Measurements from ENCODE around the gene FAR2.
A peak's percentile ranks its signal among the peaks of the same experiment; 100 is the strongest.

FAR2 gene

GRCh38 chr12:29238822-29239291, 89.8 kb downstream of the FAR2 start:
- no peak overlapping the region for H3K9ac ChIP-seq (ENCODE audit: low read length)
- H3K36me3 ChIP-seq (replicated peaks; ENCODE audit: low read depth, low read length): no peaks in the 10 kb centered on the region
- H3K4me2 ChIP-seq (ENCODE audit: low read length): no peak overlapping the region
- no peaks in the 10 kb centered on the region for H3K9me3 ChIP-seq (ENCODE audit: insufficient read depth, low read length)
- no peaks in the 10 kb centered on the region for H4K20me1 ChIP-seq (ENCODE audit: insufficient read depth, low read length)
- TF ChIP-seq CTCF (IDR thresholded peaks at IDR 0.05; ENCODE audit: low read depth, low read length) (no peak), EZH2phosphoT487 (IDR thresholded peaks at IDR 0.05; ENCODE audit: low read depth) (no peak)
- no peaks in the 10 kb centered on the region for H3K79me2 ChIP-seq (ENCODE audit: low read length)
- H2AFZ ChIP-seq (ENCODE audit: low read depth, low read length): no peak overlapping the region
- no peaks in the 10 kb centered on the region for H3K27me3 ChIP-seq (ENCODE audit: low read depth, low read length)
- no peak overlapping the region for H3K4me3 ChIP-seq (ENCODE audit: low read length)
- no peak overlapping the region for H3K27ac ChIP-seq (ENCODE audit: low read length)
- H3K4me1 ChIP-seq (ENCODE audit: low read length): peaks cover 38% of the 10 kb centered on the region

GRCh38 chr12:29239336-29239735, 90.3 kb downstream of the FAR2 start:
- Histone ChIP-seq H3K36me3 (replicated peaks; ENCODE audit: low read depth, low read length) (no peaks in the 10 kb centered on the region), H3K9me3 (ENCODE audit: insufficient read depth, low read length) (no peaks in the 10 kb centered on the region), H3K4me3 (ENCODE audit: low read length) (no peak overlapping the region), H3K9ac (ENCODE audit: low read length) (no peak overlapping the region), H4K20me1 (ENCODE audit: insufficient read depth, low read length) (no peaks in the 10 kb centered on the region), H3K4me2 (ENCODE audit: low read length) (no peak overlapping the region), H3K4me1 (ENCODE audit: low read length) (peaks cover 38% of the 10 kb centered on the region), H3K27me3 (ENCODE audit: low read depth, low read length) (no peaks in the 10 kb centered on the region), H2AFZ (ENCODE audit: low read depth, low read length) (no peak overlapping the region), H3K27ac (ENCODE audit: low read length) (no peak overlapping the region), H3K79me2 (ENCODE audit: low read length) (no peaks in the 10 kb centered on the region)
- TF ChIP-seq CTCF (IDR thresholded peaks at IDR 0.05; ENCODE audit: low read depth, low read length) (no peak), EZH2phosphoT487 (IDR thresholded peaks at IDR 0.05; ENCODE audit: low read depth) (no peak)

- no peaks in the 10 kb centered on the region for H3K79me2 ChIP-seq (ENCODE audit: low read length)
- H3K4me3 ChIP-seq (ENCODE audit: low read length): no peak overlapping the region
- no peaks in the 10 kb centered on the region for H4K20me1 ChIP-seq (ENCODE audit: insufficient read depth, low read length)
- TF ChIP-seq EZH2phosphoT487 (IDR thresholded peaks at IDR 0.05; ENCODE audit: low read depth): no peak
- no peak for TF ChIP-seq CTCF (IDR thresholded peaks at IDR 0.05; ENCODE audit: low read depth, low read length)
- H3K36me3 ChIP-seq (replicated peaks; ENCODE audit: low read depth, low read length): no peaks in the 10 kb centered on the region
- H3K27ac ChIP-seq (ENCODE audit: low read length): no peak overlapping the region
- H3K4me1 ChIP-seq (ENCODE audit: low read length): peaks cover 44% of the 10 kb centered on the region
- no peaks in the 10 kb centered on the region for H3K27me3 ChIP-seq (ENCODE audit: low read depth, low read length)
- no peaks in the 10 kb centered on the region for H3K9me3 ChIP-seq (ENCODE audit: insufficient read depth, low read length)
- H3K4me2 ChIP-seq (ENCODE audit: low read length): no peak overlapping the region
- no peak overlapping the region for H2AFZ ChIP-seq (ENCODE audit: low read depth, low read length)
- H3K9ac ChIP-seq (ENCODE audit: low read length): no peak overlapping the region
Observed at GRCh38 chr12:29240441-29240840, 91.4 kb downstream of the FAR2 start.

- Histone ChIP-seq H4K20me1 (ENCODE audit: insufficient read depth, low read length) (no peaks in the 10 kb centered on the region), H2AFZ (ENCODE audit: low read depth, low read length) (peak overlapping the region; percentile 18; the same call in 1 of the 2 replicates), H3K27me3 (ENCODE audit: low read depth, low read length) (no peaks in the 10 kb centered on the region), H3K9me3 (ENCODE audit: insufficient read depth, low read length) (no peaks in the 10 kb centered on the region), H3K36me3 (replicated peaks; ENCODE audit: low read depth, low read length) (no peaks in the 10 kb centered on the region), H3K4me3 (ENCODE audit: low read length) (peak overlapping the region; percentile 26), H3K4me1 (ENCODE audit: low read length) (peaks cover 53% of the 10 kb centered on the region), H3K79me2 (ENCODE audit: low read length) (no peaks in the 10 kb centered on the region), H3K27ac (ENCODE audit: low read length) (peak overlapping the region; percentile 89), H3K9ac (ENCODE audit: low read length) (peak overlapping the region; percentile 47), H3K4me2 (ENCODE audit: low read length) (peak overlapping the region; percentile 63)
- TF ChIP-seq EZH2phosphoT487 (IDR thresholded peaks at IDR 0.05; ENCODE audit: low read depth): no peak
- TF ChIP-seq CTCF (IDR thresholded peaks at IDR 0.05; ENCODE audit: low read depth, low read length): peak; percentile 13; the same call in 1 of the 2 replicates
Observed at GRCh38 chr12:29241821-29242591, 92.9 kb downstream of the FAR2 start.

Measured in OCI-LY3 (cell line).